ENCODE results near the gene MARCHF2. TPM values are rescaled to one million over a fixed set of nuclear protein-coding genes. Genes with fewer than 3 reads are reported as not detected.

MARCHF2 gene
- total RNA-seq, 3 donors from 2014 or later (not counting 1 experiment from before 2014, with no cell fraction given): 32.4 to 42.3 (median 37.2) TPM

GRCh38 chr19:8453616-8454015 lies 40.5 kb downstream of the MARCHF2 start:
- whole genome bisulfite sequencing (ENCODE audit: insufficient coverage): 85% methylated on average over 6 of the region's 6 CpGs
- Mint-ChIP-seq H3K4me1 (peaks cover 77 to 79% of the 10 kb centered on the region in 2 donors), H3K27ac (peak overlapping the region; percentile 32 to 37), H3K27me3 (ENCODE audit: low read depth in 2 of 2) (no peaks in the 10 kb centered on the region), H3K9me3 (no peaks in the 10 kb centered on the region), H3K4me3 (no peak overlapping the region), H3K36me3 (no peaks in the 10 kb centered on the region)
- DNase-seq (no peak), ATAC-seq (no peak)
- Histone ChIP-seq H3K4me3 (ENCODE audit: low read length) (no peak overlapping the region), H3K27ac (ENCODE audit: low read length) (no peak overlapping the region), H3K9me3 (ENCODE audit: control insufficient read depth, insufficient read depth, low read length) (no peaks in the 10 kb centered on the region), H3K27me3 (ENCODE audit: control insufficient read depth, insufficient read depth, low read length) (no peaks in the 10 kb centered on the region), H3K36me3 (ENCODE audit: control insufficient read depth, insufficient read depth, low read length) (peaks cover 32% of the 10 kb centered on the region), H3K4me1 (ENCODE audit: control insufficient read depth, insufficient read depth, low read length) (peaks cover 30% of the 10 kb centered on the region)
- intact Hi-C loops (cut with micrococcal nuclease): no loop called here
- TF ChIP-seq, protein P1, sequence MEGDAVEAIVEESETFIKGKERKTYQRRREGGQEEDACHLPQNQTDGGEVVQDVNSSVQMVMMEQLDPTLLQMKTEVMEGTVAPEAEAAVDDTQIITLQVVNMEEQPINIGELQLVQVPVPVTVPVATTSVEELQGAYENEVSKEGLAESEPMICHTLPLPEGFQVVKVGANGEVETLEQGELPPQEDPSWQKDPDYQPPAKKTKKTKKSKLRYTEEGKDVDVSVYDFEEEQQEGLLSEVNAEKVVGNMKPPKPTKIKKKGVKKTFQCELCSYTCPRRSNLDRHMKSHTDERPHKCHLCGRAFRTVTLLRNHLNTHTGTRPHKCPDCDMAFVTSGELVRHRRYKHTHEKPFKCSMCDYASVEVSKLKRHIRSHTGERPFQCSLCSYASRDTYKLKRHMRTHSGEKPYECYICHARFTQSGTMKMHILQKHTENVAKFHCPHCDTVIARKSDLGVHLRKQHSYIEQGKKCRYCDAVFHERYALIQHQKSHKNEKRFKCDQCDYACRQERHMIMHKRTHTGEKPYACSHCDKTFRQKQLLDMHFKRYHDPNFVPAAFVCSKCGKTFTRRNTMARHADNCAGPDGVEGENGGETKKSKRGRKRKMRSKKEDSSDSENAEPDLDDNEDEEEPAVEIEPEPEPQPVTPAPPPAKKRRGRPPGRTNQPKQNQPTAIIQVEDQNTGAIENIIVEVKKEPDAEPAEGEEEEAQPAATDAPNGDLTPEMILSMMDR (IDR thresholded peaks at IDR 0.05): no peak

DNA sequence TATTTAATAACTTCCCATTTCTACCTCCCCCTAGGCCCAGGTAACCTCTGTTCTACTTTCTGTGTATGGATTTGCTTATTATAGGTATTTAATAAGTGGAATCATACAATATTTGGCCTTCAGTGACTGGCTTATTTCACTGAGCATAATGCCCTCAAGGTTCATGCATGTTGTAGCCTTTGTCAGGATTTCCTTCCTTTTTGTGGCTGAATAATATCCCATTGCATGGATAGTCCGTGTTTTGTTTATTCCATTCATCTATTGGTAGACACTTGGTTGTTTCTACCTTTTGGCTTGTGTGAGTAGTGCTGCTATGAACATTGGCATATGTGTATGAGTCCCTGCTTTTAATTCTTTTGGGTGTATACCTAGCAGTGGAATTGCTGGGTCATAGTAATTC lies 41.1 kb downstream of the MARCHF2 start:
- Mint-ChIP-seq H3K4me3 (no peak overlapping the region), H3K4me1 (peaks cover 77 to 80% of the 10 kb centered on the region in 2 donors), H3K27ac (peak overlapping the region; percentile 32 to 37), H3K9me3 (no peaks in the 10 kb centered on the region), H3K36me3 (no peaks in the 10 kb centered on the region), H3K27me3 (ENCODE audit: low read depth in 2 of 2) (no peaks in the 10 kb centered on the region)
- Histone ChIP-seq H3K27me3 (ENCODE audit: control insufficient read depth, insufficient read depth, low read length) (no peaks in the 10 kb centered on the region), H3K9me3 (ENCODE audit: control insufficient read depth, insufficient read depth, low read length) (no peaks in the 10 kb centered on the region), H3K4me3 (ENCODE audit: low read length) (no peak overlapping the region), H3K4me1 (ENCODE audit: control insufficient read depth, insufficient read depth, low read length) (peaks cover 27% of the 10 kb centered on the region), H3K27ac (ENCODE audit: low read length) (no peak overlapping the region), H3K36me3 (ENCODE audit: control insufficient read depth, insufficient read depth, low read length) (peaks cover 32% of the 10 kb centered on the region)
- DNase-seq: no peak
- ATAC-seq: no peak
- intact Hi-C loops (cut with micrococcal nuclease): no loop called here
- 88% methylated on average over 1 of the region's 1 CpG for WGBS (ENCODE audit: insufficient coverage)
- TF ChIP-seq, protein P1 (IDR thresholded peaks at IDR 0.05): no peak

DNA sequence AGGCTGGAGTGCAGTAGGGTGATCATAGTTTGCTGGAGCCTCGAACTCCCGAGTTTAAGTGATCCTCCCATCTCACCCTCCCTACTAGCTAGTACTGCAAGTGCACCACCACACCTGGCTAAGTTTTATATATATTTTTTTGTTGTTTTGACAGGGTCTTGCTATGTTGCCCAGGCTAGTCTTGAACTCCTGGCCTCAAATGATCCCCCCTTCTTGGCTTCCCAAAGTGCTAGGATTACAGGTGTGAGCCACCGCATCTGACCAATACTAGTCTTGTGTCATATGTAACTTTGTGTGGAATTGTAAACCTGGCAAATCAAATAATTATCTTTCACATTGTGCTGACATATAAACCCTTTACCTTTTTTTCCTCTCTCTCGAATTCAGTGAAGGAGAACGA lies 41.9 kb downstream of the MARCHF2 start:
- Mint-ChIP-seq H3K36me3 (no peaks in the 10 kb centered on the region), H3K27me3 (ENCODE audit: low read depth in 2 of 2) (no peaks in the 10 kb centered on the region), H3K9me3 (no peaks in the 10 kb centered on the region), H3K27ac (peak overlapping the region; percentile 31 to 37), H3K4me1 (peaks cover 79 to 82% of the 10 kb centered on the region in 2 donors), H3K4me3 (no peak overlapping the region)
- whole genome bisulfite sequencing (ENCODE audit: insufficient coverage): 80% methylated on average over 1 of the region's 5 CpGs
- no peak for ATAC-seq
- H3K4me3 ChIP-seq (ENCODE audit: low read length): no peak overlapping the region
- H3K27me3 ChIP-seq (ENCODE audit: control insufficient read depth, insufficient read depth, low read length): no peaks in the 10 kb centered on the region
- intact Hi-C loops (cut with micrococcal nuclease): no loop called here
- peaks cover 23% of the 10 kb centered on the region for H3K4me1 ChIP-seq (ENCODE audit: control insufficient read depth, insufficient read depth, low read length)
- DNase-seq: no peak
- no peaks in the 10 kb centered on the region for H3K9me3 ChIP-seq (ENCODE audit: control insufficient read depth, insufficient read depth, low read length)
- peaks cover 32% of the 10 kb centered on the region for H3K36me3 ChIP-seq (ENCODE audit: control insufficient read depth, insufficient read depth, low read length)
- TF ChIP-seq, protein P1 (IDR thresholded peaks at IDR 0.05): no peak
- no peak overlapping the region for H3K27ac ChIP-seq (ENCODE audit: low read length)

DNA sequence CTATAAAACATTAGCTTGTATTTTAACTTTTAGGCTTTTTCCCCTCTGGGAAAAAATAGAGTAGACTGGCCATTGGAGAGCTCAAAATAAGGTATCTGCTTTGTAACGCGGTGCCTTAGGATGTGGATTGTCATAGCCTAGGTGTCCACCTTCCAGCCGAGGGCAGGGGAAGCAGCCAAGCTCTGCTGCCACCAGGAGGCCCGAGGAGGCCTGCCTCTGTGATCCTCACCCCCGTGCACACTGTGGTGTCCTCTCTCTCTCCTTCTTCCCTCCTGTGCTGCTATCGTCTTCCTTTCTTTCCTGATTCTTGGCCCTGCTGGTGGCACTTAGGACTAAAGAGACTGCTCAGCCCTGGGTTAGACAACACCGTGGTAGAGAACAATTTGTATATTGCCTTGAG lies 43.0 kb downstream of the MARCHF2 start:
- Histone ChIP-seq H3K4me3 (ENCODE audit: low read length) (no peak overlapping the region), H3K27me3 (ENCODE audit: control insufficient read depth, insufficient read depth, low read length) (no peaks in the 10 kb centered on the region), H3K36me3 (ENCODE audit: control insufficient read depth, insufficient read depth, low read length) (peaks cover 32% of the 10 kb centered on the region), H3K4me1 (ENCODE audit: control insufficient read depth, insufficient read depth, low read length) (peaks cover 22% of the 10 kb centered on the region), H3K27ac (ENCODE audit: low read length) (no peak overlapping the region), H3K9me3 (ENCODE audit: control insufficient read depth, insufficient read depth, low read length) (no peaks in the 10 kb centered on the region)
- DNase-seq: no peak
- WGBS (ENCODE audit: insufficient coverage): 79% methylated on average over 7 of the region's 7 CpGs
- Mint-ChIP-seq H3K36me3 (no peaks in the 10 kb centered on the region), H3K9me3 (no peaks in the 10 kb centered on the region), H3K27me3 (ENCODE audit: low read depth in 2 of 2) (no peaks in the 10 kb centered on the region), H3K27ac (peak overlapping the region; percentile 9 to 37), H3K4me3 (no peak overlapping the region), H3K4me1 (peaks cover 82 to 87% of the 10 kb centered on the region in 2 donors)
- TF ChIP-seq, protein P1 (IDR thresholded peaks at IDR 0.05): no peak
- intact Hi-C loops (cut with micrococcal nuclease): no loop called here
- peak in 1 of 3 donors; percentile 22 for ATAC-seq
